Suprapubic skin (tissue), 4 donors: ENCODE data around the gene ARID5A.
A peak's percentile ranks its signal among the peaks of the same experiment; 100 is the strongest.

Experiments used
- CTCF ChIP-seq, 2 donors: fragments of 200-600 bp in 1 of 2; fragments of 450-650 bp in 1 of 2; sonication (generic) in 1 of 2; IDR thresholded peaks; one replicate each; pipeline ENCODE4 v1.5.1; 2016 to 2019; ENCODE audit warnings: antibody characterized with exemption in 2 of 2, mild to moderate bottlenecking in 1 of 2, moderate library complexity in 1 of 2
- EP300 ChIP-seq: sonication (generic); formaldehyde crosslinking; IDR thresholded peaks from one replicate; pipeline ENCODE4 v1.6.1; 2017; ENCODE audit warnings: antibody characterized with exemption
- POLR2A ChIP-seq, 2 donors: fragments of 450-650 bp; IDR thresholded peaks; one replicate each; pipeline ENCODE4 v1.6.1; 2017; ENCODE audit warnings: antibody characterized with exemption in 2 of 2, mild to moderate bottlenecking in 2 of 2, moderate library complexity in 2 of 2
- POLR2AphosphoS5 ChIP-seq, 3 donors: sonication (generic); formaldehyde crosslinking; IDR thresholded peaks; one replicate each; pipeline ENCODE4 v1.6.1; 2017; ENCODE audit warnings: antibody characterized with exemption in 3 of 3

GRCh38 chr2:96509114-96509846 lies 27.3 kb upstream of the ARID5A start:
- TF ChIP-seq CTCF (IDR thresholded peaks at IDR 0.05), result peak; percentile 91 to 98
- no peak for TF ChIP-seq POLR2A (IDR thresholded peaks at IDR 0.05)
- no peak for TF ChIP-seq EP300
- TF ChIP-seq POLR2AphosphoS5 (IDR thresholded peaks at IDR 0.05), result no peak
